Activated B cell treated with CpG ODN at 0.5 μM for 24 hours (primary cell): Measurements from ENCODE around the gene PPM1D. TPM values are rescaled to one million over a fixed set of nuclear protein-coding genes. Genes with fewer than 3 reads are reported as not detected.
"Not testable (repeated sequence)": the region's sequence is repeated elsewhere in the genome, so short reads cannot be mapped to it uniquely, and the experiment has no call there.

Experiments used
- ATAC-seq: fragments of 200-7000 bp; cut with Tn5 transposase; one replicate; pipeline ENCODE4 v1.10.0; 2021; ENCODE audit warnings: low read depth, mild to moderate bottlenecking, moderate library complexity
- CTCF ChIA-PET: fragments of 350-600 bp; sonication (Branson Sonifier 250); formaldehyde crosslinking; loops from one replicate; lab custom pipeline; 2021; ENCODE audit warnings: antibody characterized with exemption; lab: Charles Lee
- POLR2A ChIA-PET: fragments of 350-600 bp; sonication (Branson Sonifier 250); formaldehyde crosslinking; loops from one replicate; lab custom pipeline; 2021; ENCODE audit warnings: antibody characterized with exemption; lab: Charles Lee
- DNase-seq: peaks from one replicate; pipeline ENCODE4 v3.0.0; 2022
- H3K27ac Mint-ChIP-seq: one replicate; pipeline ENCODE4 v1.8.0; 2020; ENCODE audit warnings: mixed read lengths
- H3K27me3 Mint-ChIP-seq: one replicate; pipeline ENCODE4 v1.8.0; 2021; ENCODE audit warnings: mixed read lengths
- H3K36me3 Mint-ChIP-seq: one replicate; pipeline ENCODE4 v1.8.0; 2021; ENCODE audit warnings: low read depth, mixed read lengths
- H3K4me1 Mint-ChIP-seq: one replicate; pipeline ENCODE4 v1.8.0; 2021; ENCODE audit warnings: mixed read lengths
- H3K4me3 Mint-ChIP-seq: one replicate; pipeline ENCODE4 v1.8.0; 2020; ENCODE audit warnings: mild to moderate bottlenecking, mixed read lengths
- H3K9me3 Mint-ChIP-seq: one replicate; pipeline ENCODE4 v1.8.0; 2020; ENCODE audit warnings: mixed read lengths
- intact Hi-C: fragments of 100-400 bp; cut with micrococcal nuclease; formaldehyde crosslinking; loops from one replicate; pipeline ENCODE4 v1.15.1; 2024
- total RNA-seq: library from RNA; stranded (reverse); gene quantifications from 2 replicates; pipeline ENCODE4 v1.2.3, GENCODE V29; 2022
- TF ChIP-seq, protein P1 (sequence below): fragments of 200-600 bp; IDR thresholded peaks from one replicate; pipeline ENCODE4 v1.8.0; 2022; ENCODE audit warnings: antibody characterized with exemption, mild to moderate bottlenecking

PPM1D gene
- total RNA-seq = 12.9 and 13.3 TPM in 2 replicates

DNA sequence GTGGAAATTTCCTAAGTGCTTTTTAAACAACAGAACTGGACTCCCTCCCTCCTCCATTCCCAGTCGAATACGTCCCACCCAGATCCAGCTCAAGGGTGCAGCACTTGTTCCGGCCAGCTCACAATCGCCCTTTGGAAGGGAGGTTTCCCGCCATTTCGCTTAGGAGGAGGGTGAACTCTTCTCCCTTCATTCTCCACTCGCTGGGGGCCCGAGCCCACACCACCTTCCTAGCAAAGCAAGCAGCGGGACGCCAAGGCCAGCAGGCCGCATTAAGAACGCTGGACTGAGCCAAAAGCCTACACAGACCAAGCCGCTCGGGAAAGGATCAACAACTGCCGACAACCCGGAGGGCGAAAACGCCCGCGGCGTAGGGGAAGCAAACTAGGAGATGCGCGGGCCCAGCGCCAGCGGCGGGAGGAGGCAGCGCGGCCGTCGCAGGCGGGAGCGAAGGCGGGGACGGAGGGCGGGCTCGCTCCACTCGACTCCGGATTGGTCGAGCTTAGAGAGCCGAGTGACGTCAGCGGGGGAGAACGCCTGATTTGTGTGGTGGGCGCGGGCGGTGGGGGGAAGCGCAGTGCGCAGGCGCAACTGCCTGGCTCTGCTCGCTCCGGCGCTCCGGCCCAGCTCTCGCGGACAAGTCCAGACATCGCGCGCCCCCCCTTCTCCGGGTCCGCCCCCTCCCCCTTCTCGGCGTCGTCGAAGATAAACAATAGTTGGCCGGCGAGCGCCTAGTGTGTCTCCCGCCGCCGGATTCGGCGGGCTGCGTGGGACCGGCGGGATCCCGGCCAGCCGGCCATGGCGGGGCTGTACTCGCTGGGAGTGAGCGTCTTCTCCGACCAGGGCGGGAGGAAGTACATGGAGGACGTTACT lies at the start of gene PPM1D:
PPM1D (plus strand) TSS at position 574 of the 870 bp plus-strand sequence; CDS start at position 796, 222 bp downstream.
- ATAC-seq (peak; percentile 93), DNase-seq (peak; percentile 96)
- Mint-ChIP-seq H3K9me3 (no peaks in the 10 kb centered on the region), H3K4me1 (peaks cover 48% of the 10 kb centered on the region), H3K36me3 (peaks cover 17% of the 10 kb centered on the region), H3K27me3 (no peaks in the 10 kb centered on the region), H3K27ac (peak within 1 kb of the TSS; percentile 96), H3K4me3 (peak within 1 kb of the TSS; percentile 98)
- POLR2A ChIA-PET = interaction anchor here (0.8 to 2.1 kb wide), 7 partner anchors 9 to 1034 kb away, joined by 3 to 17 read pairs (median 5); partner anchors contain the start of genes BCAS3, DHX40 and USP32
- CTCF ChIA-PET = interaction anchor here (2.2 kb wide), 1 partner anchor 30 kb away, joined by 6 read pairs; no protein-coding TSS in a partner anchor
- intact Hi-C loops = loop anchor here (1.0 to 5.0 kb wide), 7 partner anchors 33 to 708 kb away; partner anchors contain the start of genes APPBP2, BCAS3, RPS6KB1 and TUBD1
- TF ChIP-seq, protein P1, sequence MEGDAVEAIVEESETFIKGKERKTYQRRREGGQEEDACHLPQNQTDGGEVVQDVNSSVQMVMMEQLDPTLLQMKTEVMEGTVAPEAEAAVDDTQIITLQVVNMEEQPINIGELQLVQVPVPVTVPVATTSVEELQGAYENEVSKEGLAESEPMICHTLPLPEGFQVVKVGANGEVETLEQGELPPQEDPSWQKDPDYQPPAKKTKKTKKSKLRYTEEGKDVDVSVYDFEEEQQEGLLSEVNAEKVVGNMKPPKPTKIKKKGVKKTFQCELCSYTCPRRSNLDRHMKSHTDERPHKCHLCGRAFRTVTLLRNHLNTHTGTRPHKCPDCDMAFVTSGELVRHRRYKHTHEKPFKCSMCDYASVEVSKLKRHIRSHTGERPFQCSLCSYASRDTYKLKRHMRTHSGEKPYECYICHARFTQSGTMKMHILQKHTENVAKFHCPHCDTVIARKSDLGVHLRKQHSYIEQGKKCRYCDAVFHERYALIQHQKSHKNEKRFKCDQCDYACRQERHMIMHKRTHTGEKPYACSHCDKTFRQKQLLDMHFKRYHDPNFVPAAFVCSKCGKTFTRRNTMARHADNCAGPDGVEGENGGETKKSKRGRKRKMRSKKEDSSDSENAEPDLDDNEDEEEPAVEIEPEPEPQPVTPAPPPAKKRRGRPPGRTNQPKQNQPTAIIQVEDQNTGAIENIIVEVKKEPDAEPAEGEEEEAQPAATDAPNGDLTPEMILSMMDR = no peak

DNA sequence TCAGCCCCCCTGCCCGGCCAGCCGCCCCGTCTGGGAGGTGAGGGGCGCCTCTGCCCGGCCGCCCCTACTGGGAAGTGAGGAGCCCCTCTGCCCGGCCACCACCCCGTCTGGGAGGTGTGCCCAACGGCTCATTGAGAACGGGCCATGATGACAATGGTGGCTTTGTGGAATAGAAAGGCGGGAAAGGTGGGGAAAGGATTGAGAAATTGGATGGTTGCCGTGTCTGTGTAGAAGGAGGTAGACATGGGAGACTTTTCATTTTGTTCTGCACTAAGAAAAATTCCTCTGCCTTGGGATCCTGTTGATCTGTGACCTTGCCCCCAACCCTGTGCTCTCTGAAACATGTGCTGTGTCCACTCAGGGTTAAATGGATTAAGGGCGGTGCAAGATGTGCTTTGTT lies 47.7 kb upstream of the PPM1D start:
- DNase-seq, H3K4me3 Mint-ChIP-seq: not testable (repeated sequence)

DNA sequence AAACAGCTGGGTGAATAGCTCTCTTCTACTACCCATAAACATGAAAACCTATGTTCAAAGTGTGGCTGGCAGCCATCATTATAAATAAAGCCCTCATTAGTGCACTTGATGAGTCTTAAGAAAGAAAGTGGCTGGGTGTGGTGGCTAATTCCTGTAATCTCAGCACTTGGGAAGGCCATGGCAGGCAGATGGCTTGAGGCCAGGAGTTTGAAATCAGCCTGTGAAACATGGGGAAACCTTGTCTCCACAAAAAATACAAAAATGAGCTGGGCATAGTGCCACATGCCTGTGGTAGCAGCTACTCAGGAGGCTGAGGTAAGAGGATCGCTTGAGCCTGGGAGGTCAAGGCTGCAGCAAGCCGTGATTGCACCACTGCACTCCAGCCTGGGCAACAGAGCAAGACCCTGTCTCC lies 45.6 kb upstream of the PPM1D start:
- no peak overlapping the region for H3K27ac Mint-ChIP-seq
- H3K4me3 Mint-ChIP-seq = no peak overlapping the region
- peaks cover 14% of the 10 kb centered on the region for H3K9me3 Mint-ChIP-seq
- DNase-seq (no peak), ATAC-seq (no peak)
- ChIA-PET CTCF (interaction anchor here (1.1 kb wide), 1 partner anchor 15 kb away, joined by 3 read pairs; no protein-coding TSS in a partner anchor), POLR2A (no interaction called here)
- H3K4me1 Mint-ChIP-seq = no peaks in the 10 kb centered on the region
- H3K27me3 Mint-ChIP-seq = no peaks in the 10 kb centered on the region
- intact Hi-C loops = no loop called here
- TF ChIP-seq, protein P1 = no peak
- H3K36me3 Mint-ChIP-seq = peaks cover 8% of the 10 kb centered on the region

More for the DNA sequence above, 47.7 kb upstream of the PPM1D start:
- POLR2A ChIA-PET, intact Hi-C loops, H3K36me3 Mint-ChIP-seq, H3K4me1 Mint-ChIP-seq, H3K27me3 Mint-ChIP-seq, H3K27ac Mint-ChIP-seq, ATAC-seq, CTCF ChIA-PET, H3K9me3 Mint-ChIP-seq: not testable (repeated sequence)

DNA sequence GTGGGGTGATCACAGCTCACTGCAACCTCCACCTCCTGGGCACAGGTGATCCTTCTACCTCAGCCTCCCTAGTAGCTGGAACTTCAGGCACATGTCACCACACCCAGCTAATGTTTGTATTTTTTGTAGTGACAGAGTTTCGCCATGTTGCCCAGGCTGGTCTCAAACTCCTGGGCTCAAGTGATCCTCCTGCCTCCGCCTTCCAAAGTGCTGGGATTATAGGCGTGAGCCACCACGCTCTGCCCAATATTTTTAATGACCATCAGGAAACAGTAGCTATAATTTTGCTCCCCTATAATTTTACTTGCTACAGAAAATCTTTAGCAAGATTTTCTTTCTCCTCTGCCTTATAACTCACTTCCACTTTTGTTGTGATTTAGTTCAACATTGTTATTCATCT lies 44.2 kb upstream of the PPM1D start:
- ChIA-PET CTCF (no interaction called here), POLR2A (interaction anchor here (0.6 kb wide), 1 partner anchor 136 kb away, joined by 4 read pairs; no protein-coding TSS in a partner anchor)
- no peak overlapping the region for H3K27ac Mint-ChIP-seq
- H3K9me3 Mint-ChIP-seq = peaks cover 14% of the 10 kb centered on the region
- no peak overlapping the region for H3K4me3 Mint-ChIP-seq
- ATAC-seq = no peak
- peaks cover 8% of the 10 kb centered on the region for H3K36me3 Mint-ChIP-seq
- intact Hi-C loops = no loop called here
- DNase-seq = no peak
- no peaks in the 10 kb centered on the region for H3K4me1 Mint-ChIP-seq
- H3K27me3 Mint-ChIP-seq = no peaks in the 10 kb centered on the region
- TF ChIP-seq, protein P1 = no peak

DNA sequence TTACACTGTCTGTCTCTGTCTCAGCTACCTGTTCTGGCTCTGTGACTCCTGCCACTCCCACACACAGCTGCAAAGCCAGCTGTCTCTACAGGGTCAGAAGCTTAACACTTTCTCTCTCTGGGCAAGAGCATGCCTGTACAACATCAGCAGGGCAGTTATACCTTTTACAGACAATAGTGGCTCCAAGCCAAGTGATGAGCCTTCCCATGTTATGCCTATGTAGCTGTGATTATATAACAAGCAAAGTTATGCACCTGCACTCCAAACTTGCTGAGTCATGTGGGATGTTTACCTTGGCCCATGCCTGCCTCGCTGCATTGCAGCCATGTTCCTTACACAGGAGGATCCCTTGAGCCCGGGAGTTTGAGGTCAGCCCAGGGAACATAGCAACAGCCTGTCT lies 42.2 kb upstream of the PPM1D start:
- TF ChIP-seq, protein P1 = no peak
- Mint-ChIP-seq H3K4me3 (no peak overlapping the region), H3K36me3 (peaks cover 8% of the 10 kb centered on the region), H3K4me1 (no peaks in the 10 kb centered on the region), H3K27me3 (no peaks in the 10 kb centered on the region), H3K27ac (no peak overlapping the region), H3K9me3 (peaks cover 14% of the 10 kb centered on the region)
- no peak for DNase-seq
- intact Hi-C loops = no loop called here
- ChIA-PET CTCF (no interaction called here), POLR2A (no interaction called here)
- no peak for ATAC-seq
